ENCODE measurements around the gene STAC3.
A peak's percentile ranks its signal among the peaks of the same experiment; 100 is the strongest.
"Not testable (repeated sequence)": the region's sequence is repeated elsewhere in the genome, so short reads cannot be mapped to it uniquely, and the experiment has no call there.

STAC3 gene

GRCh38 chr12:57250956-57251355 is at the start of gene STAC3:
STAC3 (minus strand) TSS chr12:57251187; CDS start chr12:57249636, 1,551 bp downstream.
- DNase-seq (ENCODE audit: low spot score): no peak

GRCh38 chr12:57299514-57300016 is 48.6 kb upstream of the STAC3 start:
- no peak for DNase-seq (ENCODE audit: low spot score)

GRCh38 chr12:57296291-57296690 is 45.3 kb upstream of the STAC3 start:
- DNase-seq (ENCODE audit: low spot score): no peak

- DNase-seq (ENCODE audit: low spot score): not testable (repeated sequence)
Measured at GRCh38 chr12:57282073-57282472, 31.1 kb upstream of the STAC3 start.

GRCh38 chr12:57280211-57281062 is 29.4 kb upstream of the STAC3 start:
- peak; percentile 70 for DNase-seq (ENCODE audit: low spot score)

GRCh38 chr12:57278465-57279381 is 27.7 kb upstream of the STAC3 start:
- no peak for DNase-seq (ENCODE audit: low spot score)

- DNase-seq (ENCODE audit: low spot score): no peak
Measured at GRCh38 chr12:57276935-57277563, 26.1 kb upstream of the STAC3 start.

GRCh38 chr12:57276233-57276632 is 25.2 kb upstream of the STAC3 start:
- DNase-seq (ENCODE audit: low spot score): not testable (repeated sequence)

GRCh38 chr12:57273516-57273915 is 22.5 kb upstream of the STAC3 start:
- no peak for DNase-seq (ENCODE audit: low spot score)

GRCh38 chr12:57272337-57273151 is 21.6 kb upstream of the STAC3 start:
- DNase-seq (ENCODE audit: low spot score): no peak

- DNase-seq (ENCODE audit: low spot score): no peak
Measured at GRCh38 chr12:57270966-57271470, 20.0 kb upstream of the STAC3 start.

GRCh38 chr12:57268264-57268663 is 17.3 kb upstream of the STAC3 start:
- no peak for DNase-seq (ENCODE audit: low spot score)

GRCh38 chr12:57266681-57267080 is 15.7 kb upstream of the STAC3 start:
- DNase-seq (ENCODE audit: low spot score): no peak

GRCh38 chr12:57263096-57263495 is 12.1 kb upstream of the STAC3 start:
- DNase-seq (ENCODE audit: low spot score): no peak

GRCh38 chr12:57262126-57262822 is 11.3 kb upstream of the STAC3 start:
- DNase-seq (ENCODE audit: low spot score): no peak

GRCh38 chr12:57261428-57261865 is 10.5 kb upstream of the STAC3 start:
- DNase-seq (ENCODE audit: low spot score): no peak

- DNase-seq (ENCODE audit: low spot score): no peak
Measured at GRCh38 chr12:57260366-57260765, 9.4 kb upstream of the STAC3 start.

- no peak for DNase-seq (ENCODE audit: low spot score)
Measured at GRCh38 chr12:57258977-57259970, 8.3 kb upstream of the STAC3 start.

GRCh38 chr12:57255916-57256315 is 4.9 kb upstream of the STAC3 start:
- no peak for DNase-seq (ENCODE audit: low spot score)

Measured in germinal center (tissue), 1 donor.